Neural crest cell (in vitro differentiated cells): Measurements from ENCODE around the gene ATP2C2. TPM values are rescaled to one million over a fixed set of nuclear protein-coding genes. Genes with fewer than 3 reads are reported as not detected.

ENCODE experiments used
- DNase-seq: peaks from one replicate; pipeline ENCODE4 v3.0.0; 2021; ENCODE audit warnings: low read depth, mixed read lengths, low spot score
- H3K27ac Mint-ChIP-seq: one replicate; pipeline ENCODE4 v1.8.0; 2021; ENCODE audit warnings: mild to moderate bottlenecking, mixed read lengths; ENCODE audit not compliant: unreplicated experiment
- H3K27me3 Mint-ChIP-seq: 2 replicates; pipeline ENCODE4 v1.8.0; 2021; ENCODE audit warnings: low read depth, mild to moderate bottlenecking, mixed read lengths
- H3K36me3 Mint-ChIP-seq: 2 replicates; pipeline ENCODE4 v1.8.0; 2021; ENCODE audit warnings: low read depth, mild to moderate bottlenecking, mixed read lengths
- H3K4me1 Mint-ChIP-seq: 2 replicates; pipeline ENCODE4 v1.8.0; 2021; ENCODE audit warnings: mixed read lengths
- H3K4me3 Mint-ChIP-seq: one replicate; pipeline ENCODE4 v1.8.0; 2021; ENCODE audit warnings: mild to moderate bottlenecking, mixed read lengths
- H3K9me3 Mint-ChIP-seq: 2 replicates; pipeline ENCODE4 v1.8.0; 2021; ENCODE audit warnings: mixed read lengths
- total RNA-seq: library from RNA; stranded (reverse); gene quantifications from 2 replicates; pipeline ENCODE4 v1.2.1, GENCODE V29; 2021
- TF ChIP-seq, protein P1 (sequence below): fragments of 200-600 bp; sonication (generic); conservative IDR thresholded peaks from 2 replicates; pipeline ENCODE4 v1.5.0; 2021; ENCODE audit warnings: antibody characterized with exemption, mild to moderate bottlenecking

The ATP2C2 gene
- total RNA-seq, 1 donor from 2014 or later: 0.30 TPM

DNA sequence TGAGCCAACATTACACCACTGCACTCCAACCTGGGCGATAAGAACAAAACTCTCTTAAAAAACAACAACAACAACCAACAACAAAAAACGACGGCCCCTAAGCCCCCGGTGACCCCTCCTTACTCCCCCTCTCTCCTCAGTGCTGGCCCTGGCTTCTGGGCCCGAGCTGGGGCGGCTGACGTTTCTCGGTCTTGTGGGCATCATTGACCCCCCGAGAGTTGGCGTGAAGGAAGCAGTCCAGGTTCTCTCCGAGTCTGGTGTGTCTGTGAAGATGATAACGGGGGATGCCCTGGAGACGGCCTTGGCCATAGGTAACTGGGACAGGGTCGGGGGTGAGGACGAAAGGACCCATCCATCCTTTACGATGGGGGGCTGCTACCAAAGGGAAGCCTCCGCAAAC lies 83.4 kb downstream of the ATP2C2 start:
- no peaks in the 10 kb centered on the region for H3K36me3 Mint-ChIP-seq
- no peak for DNase-seq
- no peaks in the 10 kb centered on the region for H3K9me3 Mint-ChIP-seq
- peaks cover 5% of the 10 kb centered on the region for H3K4me1 Mint-ChIP-seq
- no peak overlapping the region for H3K4me3 Mint-ChIP-seq
- TF ChIP-seq, protein P1, sequence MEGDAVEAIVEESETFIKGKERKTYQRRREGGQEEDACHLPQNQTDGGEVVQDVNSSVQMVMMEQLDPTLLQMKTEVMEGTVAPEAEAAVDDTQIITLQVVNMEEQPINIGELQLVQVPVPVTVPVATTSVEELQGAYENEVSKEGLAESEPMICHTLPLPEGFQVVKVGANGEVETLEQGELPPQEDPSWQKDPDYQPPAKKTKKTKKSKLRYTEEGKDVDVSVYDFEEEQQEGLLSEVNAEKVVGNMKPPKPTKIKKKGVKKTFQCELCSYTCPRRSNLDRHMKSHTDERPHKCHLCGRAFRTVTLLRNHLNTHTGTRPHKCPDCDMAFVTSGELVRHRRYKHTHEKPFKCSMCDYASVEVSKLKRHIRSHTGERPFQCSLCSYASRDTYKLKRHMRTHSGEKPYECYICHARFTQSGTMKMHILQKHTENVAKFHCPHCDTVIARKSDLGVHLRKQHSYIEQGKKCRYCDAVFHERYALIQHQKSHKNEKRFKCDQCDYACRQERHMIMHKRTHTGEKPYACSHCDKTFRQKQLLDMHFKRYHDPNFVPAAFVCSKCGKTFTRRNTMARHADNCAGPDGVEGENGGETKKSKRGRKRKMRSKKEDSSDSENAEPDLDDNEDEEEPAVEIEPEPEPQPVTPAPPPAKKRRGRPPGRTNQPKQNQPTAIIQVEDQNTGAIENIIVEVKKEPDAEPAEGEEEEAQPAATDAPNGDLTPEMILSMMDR: no peak
- no peaks in the 10 kb centered on the region for H3K27me3 Mint-ChIP-seq
- H3K27ac Mint-ChIP-seq: no peak overlapping the region

GRCh38 chr16:84453061-84453752 lies 84.9 kb downstream of the ATP2C2 start:
- peaks cover 4% of the 10 kb centered on the region for H3K4me1 Mint-ChIP-seq
- no peak for DNase-seq
- peak overlapping the region; percentile 12 for H3K27ac Mint-ChIP-seq
- no peak overlapping the region for H3K4me3 Mint-ChIP-seq
- no peaks in the 10 kb centered on the region for H3K9me3 Mint-ChIP-seq
- H3K27me3 Mint-ChIP-seq: no peaks in the 10 kb centered on the region
- H3K36me3 Mint-ChIP-seq: no peaks in the 10 kb centered on the region
- TF ChIP-seq, protein P1: no peak

GRCh38 chr16:84454611-84455010 lies 86.3 kb downstream of the ATP2C2 start:
- Mint-ChIP-seq H3K4me1 (no peaks in the 10 kb centered on the region), H3K27me3 (no peaks in the 10 kb centered on the region), H3K4me3 (no peak overlapping the region), H3K36me3 (peaks cover 5% of the 10 kb centered on the region), H3K9me3 (no peaks in the 10 kb centered on the region), H3K27ac (no peak overlapping the region)
- TF ChIP-seq, protein P1: no peak
- no peak for DNase-seq

DNA sequence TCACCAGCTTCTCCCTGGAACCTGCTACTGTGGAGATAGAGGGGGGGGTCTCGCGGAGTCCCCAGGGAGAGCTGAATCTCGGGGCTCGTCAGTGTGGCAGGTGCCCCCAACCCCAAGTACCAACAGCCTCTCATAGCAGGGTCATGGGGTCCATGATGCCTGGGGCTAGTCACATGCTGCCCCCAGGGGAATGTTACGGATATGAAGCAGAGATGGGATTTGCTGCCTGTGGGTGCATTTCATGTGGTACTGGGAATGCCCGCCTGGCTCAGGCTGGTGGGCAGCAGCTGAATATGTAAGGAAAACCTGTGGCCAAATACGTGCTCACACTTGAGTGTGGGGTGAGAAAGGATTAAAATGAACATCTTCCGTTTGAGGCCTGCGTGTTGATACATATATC lies 86.7 kb downstream of the ATP2C2 start:
- H3K27me3 Mint-ChIP-seq: no peaks in the 10 kb centered on the region
- no peak for DNase-seq

DNA sequence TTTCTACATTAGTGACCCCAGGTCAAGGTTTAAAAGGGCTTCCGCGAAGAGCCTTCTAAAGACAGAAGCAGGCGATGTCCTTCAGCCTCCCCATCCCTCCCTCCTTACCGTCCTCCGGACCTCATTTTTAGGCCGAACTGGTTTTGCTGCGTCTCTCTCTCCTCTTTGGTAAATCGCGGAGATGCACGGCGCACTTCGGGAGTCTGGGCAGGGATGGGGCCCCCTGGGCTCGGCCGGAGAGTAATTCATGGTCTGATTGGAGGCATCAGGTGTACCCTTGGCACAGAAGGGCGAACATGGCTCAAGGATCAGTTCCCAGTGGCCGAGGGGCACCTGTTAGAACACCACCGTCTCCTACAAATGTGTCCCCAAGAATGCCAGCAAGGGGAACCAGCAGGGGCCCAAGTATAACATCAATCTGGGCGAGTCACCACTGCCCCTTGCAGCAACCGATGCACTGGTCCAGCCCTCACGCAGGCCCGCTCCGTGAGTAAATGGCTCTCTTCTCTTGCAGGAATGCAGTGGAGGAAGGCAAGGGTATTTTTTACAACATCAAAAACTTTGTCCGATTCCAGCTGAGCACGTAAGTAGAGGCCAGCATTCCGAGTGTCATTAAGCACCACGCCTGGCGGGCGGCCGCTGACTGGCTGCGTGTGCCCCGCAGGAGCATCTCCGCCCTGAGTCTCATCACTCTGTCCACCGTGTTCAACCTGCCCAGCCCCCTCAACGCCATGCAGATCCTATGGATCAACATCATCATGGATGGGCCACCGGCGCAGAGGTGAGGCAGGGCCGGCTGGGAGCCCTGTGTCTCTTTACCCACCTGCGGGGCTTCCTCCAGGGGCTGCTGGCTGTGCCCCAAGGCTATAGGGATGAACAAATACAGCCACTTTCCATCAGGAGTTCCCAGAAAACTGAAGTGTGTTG lies 90.5 kb downstream of the ATP2C2 start:
- DNase-seq: no peak
- TF ChIP-seq, protein P1: no peak
- H3K4me1 Mint-ChIP-seq: peaks cover 4% of the 10 kb centered on the region
- no peaks in the 10 kb centered on the region for H3K27me3 Mint-ChIP-seq
- no peak overlapping the region for H3K27ac Mint-ChIP-seq
- H3K9me3 Mint-ChIP-seq: no peaks in the 10 kb centered on the region
- no peak overlapping the region for H3K4me3 Mint-ChIP-seq
- peaks cover 10% of the 10 kb centered on the region for H3K36me3 Mint-ChIP-seq

More for the DNA sequence above, 86.7 kb downstream of the ATP2C2 start:
- Mint-ChIP-seq H3K4me1 (no peaks in the 10 kb centered on the region), H3K4me3 (no peak overlapping the region), H3K36me3 (peaks cover 7% of the 10 kb centered on the region), H3K27ac (no peak overlapping the region), H3K9me3 (no peaks in the 10 kb centered on the region)
- TF ChIP-seq, protein P1: no peak
